HL-60 (cell line): Measurements from ENCODE around the gene DNAJC6.

Experiments
- CTCF ChIP-seq: IDR thresholded peaks from one replicate; pipeline ENCODE4 v1.5.1; 2011; ENCODE audit warnings: low read length, control low read depth, inconsistent platforms; ENCODE audit not compliant: insufficient read depth
- POLR2AphosphoS5 ChIP-seq: IDR thresholded peaks from 2 replicates; pipeline ENCODE4 v1.6.1; 2012; ENCODE audit warnings: low read depth

- TF ChIP-seq CTCF = no peak
- TF ChIP-seq POLR2AphosphoS5 = no peak
Measured at GRCh38 chr1:65310078-65310587, 790 bp downstream of the DNAJC6 start.
